Measurements from ENCODE around the gene CMIP.

- TF ChIP-seq, protein P1, sequence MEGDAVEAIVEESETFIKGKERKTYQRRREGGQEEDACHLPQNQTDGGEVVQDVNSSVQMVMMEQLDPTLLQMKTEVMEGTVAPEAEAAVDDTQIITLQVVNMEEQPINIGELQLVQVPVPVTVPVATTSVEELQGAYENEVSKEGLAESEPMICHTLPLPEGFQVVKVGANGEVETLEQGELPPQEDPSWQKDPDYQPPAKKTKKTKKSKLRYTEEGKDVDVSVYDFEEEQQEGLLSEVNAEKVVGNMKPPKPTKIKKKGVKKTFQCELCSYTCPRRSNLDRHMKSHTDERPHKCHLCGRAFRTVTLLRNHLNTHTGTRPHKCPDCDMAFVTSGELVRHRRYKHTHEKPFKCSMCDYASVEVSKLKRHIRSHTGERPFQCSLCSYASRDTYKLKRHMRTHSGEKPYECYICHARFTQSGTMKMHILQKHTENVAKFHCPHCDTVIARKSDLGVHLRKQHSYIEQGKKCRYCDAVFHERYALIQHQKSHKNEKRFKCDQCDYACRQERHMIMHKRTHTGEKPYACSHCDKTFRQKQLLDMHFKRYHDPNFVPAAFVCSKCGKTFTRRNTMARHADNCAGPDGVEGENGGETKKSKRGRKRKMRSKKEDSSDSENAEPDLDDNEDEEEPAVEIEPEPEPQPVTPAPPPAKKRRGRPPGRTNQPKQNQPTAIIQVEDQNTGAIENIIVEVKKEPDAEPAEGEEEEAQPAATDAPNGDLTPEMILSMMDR (IDR thresholded peaks at IDR 0.05) = no peak
- TF ChIP-seq POLR2A (IDR thresholded peaks at IDR 0.05) = no peak
Measured at GRCh38 chr16:81703177-81704155, 258.9 kb downstream of the CMIP start.
